AG10803 (cell line): ENCODE results near the gene TTLL13.

Experiments
- DNase-seq: peaks from one replicate; pipeline ENCODE4 v3.0.0; 2010; ENCODE audit warnings: low read depth
- H3K4me3 ChIP-seq: 2 replicates; pipeline ENCODE4 v1.5.1; 2011; ENCODE audit warnings: mild to moderate bottlenecking, low read length, control low read depth
- CTCF ChIP-seq: conservative IDR thresholded peaks from 2 replicates; pipeline ENCODE4 v1.5.1; 2011; ENCODE audit warnings: mild to moderate bottlenecking, low read length, control low read depth, inconsistent platforms

The TTLL13 gene

GRCh38 chr15:90211009-90211408, 38.3 kb upstream of the TTLL13 start:
- TF ChIP-seq CTCF, result no peak
- H3K4me3 ChIP-seq, result no peak overlapping the region
- no peak for DNase-seq

- no peak for DNase-seq
- H3K4me3 ChIP-seq, result no peak overlapping the region
- TF ChIP-seq CTCF, result no peak
Measured at GRCh38 chr15:90211440-90212143, 37.8 kb upstream of the TTLL13 start.

GRCh38 chr15:90212221-90213098, 36.9 kb upstream of the TTLL13 start:
- TF ChIP-seq CTCF, result no peak
- DNase-seq, result no peak
- H3K4me3 ChIP-seq, result no peak overlapping the region

GRCh38 chr15:90213122-90213817, 36.1 kb upstream of the TTLL13 start:
- TF ChIP-seq CTCF, result no peak
- no peak overlapping the region for H3K4me3 ChIP-seq
- DNase-seq, result no peak

GRCh38 chr15:90213818-90214204, 35.5 kb upstream of the TTLL13 start:
- no peak overlapping the region for H3K4me3 ChIP-seq
- no peak for DNase-seq
- TF ChIP-seq CTCF, result no peak

- peak; percentile 40 for TF ChIP-seq CTCF
- no peak for DNase-seq
- no peak overlapping the region for H3K4me3 ChIP-seq
Measured at GRCh38 chr15:90214553-90215196, 34.7 kb upstream of the TTLL13 start.
